PFSK-1 (cell line): ENCODE measurements around the gene EEF2.

Source experiments
- FOXP2 ChIP-seq: optimal IDR thresholded peaks from 2 replicates; pipeline ENCODE3; 2011; ENCODE audit warnings: borderline replicate concordance, control low read depth, inconsistent platforms; ENCODE audit not compliant: insufficient read depth; ENCODE audit errors: extremely low read length, extremely low read depth
- POLR2AphosphoS5 ChIP-seq: IDR thresholded peaks from 2 replicates; pipeline ENCODE4 v1.6.1; 2012; ENCODE audit warnings: low read depth, mild to moderate bottlenecking, control low read depth, low read length, moderate library complexity
- REST ChIP-seq, 2 experiments: IDR thresholded peaks; 2 replicates each; pipeline versions ENCODE4 v1.6.1 to v1.8.0; 2011 to 2012; ENCODE audit warnings: low read depth in 2 of 2, low read length in 2 of 2, control low read depth in 1 of 2, inconsistent platforms in 1 of 2, mild to moderate bottlenecking in 1 of 2, moderate library complexity in 1 of 2; ENCODE audit not compliant: insufficient read depth in 1 of 2
- SIN3A ChIP-seq: IDR thresholded peaks from 2 replicates; pipeline ENCODE4 v1.6.1; 2012; ENCODE audit warnings: mild to moderate bottlenecking, low read length, moderate library complexity, borderline replicate concordance; ENCODE audit not compliant: insufficient read depth
- TAF1 ChIP-seq: IDR thresholded peaks from 2 replicates; pipeline ENCODE4 v1.6.1; 2012; ENCODE audit warnings: low read length, control low read depth, borderline replicate concordance; ENCODE audit not compliant: insufficient read depth

EEF2 gene

DNA sequence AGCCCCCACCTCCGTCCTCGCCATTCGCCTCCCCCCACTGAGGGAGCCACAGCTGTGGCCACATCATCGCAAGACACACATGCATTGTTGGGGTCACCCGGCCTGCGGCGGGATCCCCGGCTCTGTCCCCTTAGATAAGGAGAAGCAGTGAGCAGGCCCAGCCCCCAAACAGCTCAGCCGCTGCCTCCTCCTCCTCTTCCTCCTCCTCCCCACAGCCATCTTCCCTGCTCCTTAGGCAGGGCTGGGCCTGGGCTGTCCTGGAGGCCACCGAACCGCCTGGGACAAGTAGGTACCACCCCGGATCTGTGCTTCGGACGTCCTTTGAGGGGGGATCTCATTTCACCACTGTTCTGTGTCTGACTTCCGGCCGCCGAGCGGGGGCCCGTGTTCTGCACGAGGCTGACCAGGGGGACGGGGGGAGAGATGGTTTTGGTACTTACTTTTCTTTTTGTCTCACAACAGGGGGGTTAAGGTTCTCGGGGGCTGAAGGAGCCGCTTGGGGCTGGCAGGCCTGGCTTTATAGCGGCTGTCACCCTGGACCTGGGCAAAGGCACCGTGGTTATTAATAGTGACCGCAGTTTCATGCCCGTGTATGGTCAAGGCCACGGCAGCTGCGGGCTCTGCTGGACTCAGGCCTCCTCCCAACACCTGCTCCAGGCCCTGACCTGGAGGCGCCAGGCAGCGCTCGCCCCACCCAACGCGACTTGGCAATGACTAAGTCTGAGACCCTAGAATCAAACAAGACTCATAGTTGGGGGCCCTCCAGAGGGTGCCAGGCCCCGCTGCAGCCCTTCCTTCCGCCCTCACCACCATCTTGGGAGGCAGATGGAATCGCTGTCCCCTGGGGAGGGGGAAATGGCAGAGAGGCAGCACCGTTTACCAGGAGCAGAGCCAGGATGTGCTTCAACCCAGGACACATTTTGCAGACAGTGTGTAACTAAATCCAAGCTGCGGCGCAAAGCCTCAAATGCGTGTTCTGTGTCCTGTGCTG is 34.1 kb downstream of the EEF2 start:
- TF ChIP-seq POLR2AphosphoS5 (no peak), SIN3A (no peak), TAF1 (no peak), FOXP2 (no peak), REST (IDR thresholded peaks at IDR 0.05; ENCODE audit: insufficient read depth in 1 of 2, low read depth in 2 of 2, low read length in 2 of 2) (no peak)

DNA sequence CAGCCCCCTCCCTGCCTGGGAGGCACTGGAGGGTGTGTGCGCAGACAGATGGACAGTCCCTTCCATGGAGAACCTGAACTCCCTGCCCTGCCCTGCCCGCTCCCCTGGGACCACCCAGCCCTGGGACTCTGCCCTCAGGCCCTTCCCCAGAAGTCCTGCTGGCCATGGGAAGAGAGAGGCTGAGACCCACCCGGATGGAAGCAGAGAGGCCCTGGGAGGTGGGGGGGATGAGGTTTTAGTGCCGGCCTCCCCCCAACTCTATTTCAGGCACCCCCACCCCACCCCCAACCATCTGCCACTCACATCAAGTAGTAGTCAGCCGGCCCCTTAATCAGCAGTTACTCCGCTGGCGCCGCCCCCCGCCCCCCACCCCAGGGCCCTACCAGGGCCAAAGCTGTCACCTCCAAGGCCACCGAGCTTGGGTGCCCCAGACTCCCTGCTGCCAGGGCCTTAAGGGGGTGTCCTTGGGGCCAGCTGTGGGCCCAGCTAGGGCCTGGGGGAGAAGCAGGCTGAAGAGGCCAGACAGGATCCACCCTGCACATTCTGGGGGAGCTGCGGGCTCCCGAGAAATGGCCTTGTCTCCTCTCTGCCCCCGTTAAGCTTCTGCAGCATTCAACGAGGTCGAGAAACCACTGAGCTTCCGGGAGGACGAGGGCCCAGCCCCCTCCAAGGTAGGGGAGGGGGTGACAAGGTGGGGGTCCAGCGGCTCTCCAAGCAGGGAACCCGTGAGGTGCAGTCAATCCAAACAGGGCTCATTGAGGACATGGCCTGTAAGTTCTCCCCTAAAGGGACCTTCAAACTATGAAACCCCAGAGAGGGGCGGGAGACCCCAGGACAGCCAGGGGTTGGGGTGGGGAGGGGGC is 35.0 kb downstream of the EEF2 start:
- TF ChIP-seq SIN3A, result no peak
- TF ChIP-seq TAF1, result no peak
- TF ChIP-seq REST (IDR thresholded peaks at IDR 0.05; ENCODE audit: insufficient read depth in 1 of 2, low read depth in 2 of 2, low read length in 2 of 2), result no peak
- no peak for TF ChIP-seq POLR2AphosphoS5
- no peak for TF ChIP-seq FOXP2

GRCh38 chr19:3949294-3949693 is 36.0 kb downstream of the EEF2 start:
- TF ChIP-seq SIN3A (no peak), REST (IDR thresholded peaks at IDR 0.05; ENCODE audit: insufficient read depth in 1 of 2, low read depth in 2 of 2, low read length in 2 of 2) (no peak), FOXP2 (no peak), POLR2AphosphoS5 (no peak), TAF1 (no peak)

- TF ChIP-seq SIN3A (no peak), FOXP2 (no peak), POLR2AphosphoS5 (no peak), REST (IDR thresholded peaks at IDR 0.05; ENCODE audit: insufficient read depth in 1 of 2, low read depth in 2 of 2, low read length in 2 of 2) (no peak), TAF1 (no peak)
Observed at GRCh38 chr19:3945838-3946237, 39.4 kb downstream of the EEF2 start.
